H4 (cell line): ENCODE results near the gene CAMK2B. TPM values are rescaled to one million over a fixed set of nuclear protein-coding genes. Genes with fewer than 3 reads are reported as not detected.
A peak's percentile ranks its signal among the peaks of the same experiment; 100 is the strongest.

ENCODE experiments used
- DNase-seq: peaks from one replicate; pipeline ENCODE4 v3.0.0-alpha.2; 2015; ENCODE audit warnings: low spot score
- total RNA-seq: library from RNA; depleted of rRNA; stranded (reverse); fragments of >200 nt; shearing (Covaris generic); gene quantifications from 2 replicates; pipeline ENCODE4 v1.2.3, GENCODE V29; 2014

CAMK2B gene
- total RNA-seq, 1 experiment from 2014 or later: 0.06 TPM

DNA sequence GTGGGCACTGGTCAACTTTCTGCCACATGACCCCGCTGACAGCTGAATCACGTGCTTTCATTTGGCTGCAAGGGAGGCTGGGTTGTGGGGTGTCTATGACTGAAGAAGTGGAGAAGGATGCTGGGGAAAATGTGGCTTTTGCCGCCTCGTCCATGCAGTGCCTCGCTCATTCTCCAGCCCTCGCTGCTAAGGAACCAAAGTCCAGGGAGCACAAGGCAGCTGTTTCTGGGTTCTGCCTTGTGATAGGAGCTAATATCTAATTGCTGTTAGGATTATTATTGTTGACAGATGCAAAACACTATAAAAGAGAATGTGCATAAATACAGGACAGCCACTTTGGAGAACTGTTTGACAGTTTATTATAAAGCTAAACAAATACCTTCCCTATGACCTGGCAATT, 4.9 kb upstream of the CAMK2B start:
- peak; percentile 15 for DNase-seq

DNA sequence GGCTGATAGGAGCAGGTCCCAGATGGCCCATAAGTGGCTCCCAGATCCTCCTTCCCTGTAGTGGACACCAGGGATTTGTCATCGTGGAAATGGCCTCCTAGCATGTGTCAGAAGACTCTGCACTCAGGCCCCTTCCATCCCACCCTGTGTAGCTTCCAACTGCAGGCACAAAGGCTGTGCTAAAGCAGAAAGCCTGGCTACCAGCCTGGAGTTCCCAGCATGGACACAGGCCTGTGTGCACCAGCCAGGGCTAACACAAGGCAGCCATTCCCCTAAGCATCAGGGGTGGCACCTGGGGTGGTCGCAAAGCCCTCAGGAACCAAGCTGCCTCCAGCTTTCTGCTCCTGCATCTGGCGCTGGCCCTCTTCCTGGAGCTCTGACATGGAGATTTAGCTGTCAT, 4.5 kb upstream of the CAMK2B start:
- DNase-seq: no peak

DNA sequence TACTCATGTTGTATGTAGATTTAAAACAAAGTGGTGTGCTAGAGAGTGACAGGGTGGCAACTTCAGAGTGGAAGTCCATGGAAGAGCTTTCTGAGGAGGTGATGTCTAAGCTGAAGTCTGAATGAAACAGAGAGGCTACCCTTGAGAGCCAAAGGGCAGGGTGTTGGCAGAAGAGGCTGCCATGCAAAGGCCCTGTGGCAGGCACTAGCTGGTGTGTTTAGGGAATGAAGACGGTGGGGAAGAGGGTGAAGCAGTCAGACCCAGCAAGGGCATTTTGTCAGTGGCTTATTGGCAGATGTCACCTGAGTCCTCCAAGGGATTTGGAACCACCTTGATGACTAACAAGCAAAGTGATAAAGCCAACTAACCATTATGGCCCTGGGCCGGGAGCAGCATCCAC, 3.7 kb upstream of the CAMK2B start:
- DNase-seq: no peak

DNA sequence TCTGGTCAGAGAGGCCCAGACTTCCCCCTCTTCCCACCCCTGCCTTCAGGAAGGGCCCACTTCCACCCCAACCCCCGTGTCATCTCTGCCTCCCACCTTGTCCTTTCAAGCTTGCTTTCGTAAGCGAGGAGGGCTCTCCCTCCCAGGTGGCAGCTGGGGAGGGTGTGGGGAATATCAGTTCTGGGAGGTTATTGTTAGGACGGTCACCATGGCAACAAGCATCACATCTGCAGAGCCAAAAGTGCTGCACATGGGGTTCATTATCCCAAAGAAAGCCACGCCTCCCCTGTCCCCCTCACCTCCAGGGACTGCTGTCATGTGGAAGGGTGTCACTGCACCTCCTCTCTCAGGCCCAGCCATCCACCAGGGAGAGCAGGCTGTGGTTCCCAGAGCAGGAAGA, 2.6 kb upstream of the CAMK2B start:
- no peak for DNase-seq

DNA sequence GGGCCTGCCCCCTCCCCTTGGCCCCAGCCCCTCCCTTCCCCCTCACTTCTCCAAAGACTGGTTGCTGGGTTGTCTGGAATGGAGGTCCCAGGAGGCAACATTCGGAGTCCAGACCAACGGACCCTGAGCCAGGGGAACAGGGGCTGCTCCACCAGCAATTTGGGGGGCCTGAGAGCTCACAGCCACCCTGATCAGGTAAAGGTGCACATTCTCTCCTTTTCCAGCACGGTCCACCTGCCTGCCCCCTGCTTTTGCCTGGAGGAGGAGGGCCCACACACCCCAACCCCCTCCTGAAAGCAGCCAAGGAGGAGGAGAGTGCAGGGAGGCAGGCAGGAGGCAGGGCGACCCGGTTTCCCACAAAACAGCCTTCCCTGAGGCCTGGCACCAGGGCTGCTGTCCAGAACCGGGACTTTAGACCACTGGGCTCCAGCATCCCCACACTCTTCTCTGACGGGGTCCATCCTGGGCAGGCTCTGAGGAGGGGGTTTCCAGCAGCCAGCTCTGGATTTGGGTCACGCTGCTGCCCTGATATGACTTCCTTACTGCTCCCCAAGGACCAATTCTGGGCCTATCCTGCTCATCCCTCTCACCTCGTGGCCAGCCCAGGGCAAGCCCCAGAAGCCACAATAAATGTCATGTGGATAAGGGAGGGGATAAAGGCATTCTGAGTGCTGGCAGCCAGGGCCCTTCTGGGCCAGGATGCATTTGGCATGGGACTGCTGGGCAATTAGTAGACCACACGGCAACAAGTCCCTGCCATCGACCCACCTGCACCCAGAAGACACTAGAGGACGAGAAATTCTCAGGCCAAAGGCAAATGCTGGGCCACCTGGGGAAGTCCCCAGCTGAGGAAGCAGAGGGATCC, 1.1 kb upstream of the CAMK2B start:
- DNase-seq: peak; percentile 16

DNA sequence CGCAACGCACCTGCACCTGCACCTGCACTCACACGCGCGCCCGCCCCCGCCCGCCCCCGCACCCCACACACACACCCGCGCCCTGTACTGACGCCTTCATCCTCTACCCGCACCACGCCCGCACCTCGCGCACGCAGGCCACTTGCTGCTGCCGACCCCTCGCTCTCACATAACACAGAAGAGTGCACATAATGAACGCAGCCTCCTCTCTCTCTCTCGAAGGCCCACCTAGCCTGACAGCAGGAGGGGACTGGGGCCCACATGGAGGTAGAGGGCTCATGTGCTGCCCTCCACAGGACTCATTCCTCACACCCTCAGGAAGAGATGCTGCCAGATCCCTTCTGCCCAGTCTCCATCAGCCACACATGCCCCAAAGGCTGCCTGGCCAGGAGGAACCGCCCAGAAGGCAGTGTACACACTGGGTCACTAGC, 432 bp upstream of the CAMK2B start:
- peak; percentile 15 for DNase-seq

DNA sequence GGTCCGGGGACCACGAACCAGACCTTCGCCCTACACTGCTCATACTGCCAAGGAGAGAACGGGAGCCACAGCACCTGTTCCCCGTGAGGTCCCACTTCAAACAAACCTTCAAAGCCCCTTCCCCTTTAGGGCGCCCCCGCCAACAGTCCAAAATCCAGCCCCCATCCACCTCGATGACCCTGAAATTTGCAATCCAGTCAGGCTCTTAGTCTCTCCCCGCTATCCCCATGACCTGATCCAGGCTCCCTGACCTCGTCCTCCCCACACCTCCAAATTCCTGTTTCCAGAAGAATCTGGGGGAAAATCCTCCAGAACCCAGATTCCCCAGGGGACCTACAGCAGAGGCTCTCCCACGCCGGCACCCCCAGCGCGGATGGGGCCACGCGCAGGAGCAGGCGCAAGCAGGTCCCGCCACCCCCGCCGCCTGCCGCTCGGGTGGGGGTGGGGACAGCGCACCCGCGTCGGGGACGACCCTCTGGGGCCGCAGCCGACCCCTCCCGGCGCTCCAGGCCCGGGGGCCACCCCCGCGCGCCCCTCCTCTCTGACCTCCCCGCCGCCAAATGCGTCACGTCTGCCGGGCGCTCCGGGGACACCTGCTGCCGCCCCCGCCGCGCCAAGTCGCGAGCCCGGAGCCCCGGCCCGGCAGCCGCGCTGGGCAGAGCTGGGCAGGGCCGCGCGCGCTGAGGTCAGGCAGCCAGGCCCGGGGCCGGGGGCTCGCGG, 753 bp downstream of the CAMK2B start:
- peak; percentile 3 for DNase-seq

DNA sequence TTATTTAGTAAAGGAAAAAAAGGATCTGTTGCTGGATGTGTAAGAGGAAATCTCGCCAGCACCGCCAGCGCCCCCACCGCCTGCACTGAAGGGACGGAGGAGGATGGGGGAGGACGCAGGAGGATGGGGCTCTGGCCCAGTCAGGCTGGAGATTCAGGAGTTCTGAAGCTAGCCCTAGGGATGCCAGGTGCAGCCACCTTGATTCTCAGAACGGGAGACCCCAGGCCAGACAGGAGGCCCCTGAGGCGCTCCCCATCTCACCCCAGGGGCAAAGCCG, 1.3 kb downstream of the CAMK2B start:
- DNase-seq: no peak

DNA sequence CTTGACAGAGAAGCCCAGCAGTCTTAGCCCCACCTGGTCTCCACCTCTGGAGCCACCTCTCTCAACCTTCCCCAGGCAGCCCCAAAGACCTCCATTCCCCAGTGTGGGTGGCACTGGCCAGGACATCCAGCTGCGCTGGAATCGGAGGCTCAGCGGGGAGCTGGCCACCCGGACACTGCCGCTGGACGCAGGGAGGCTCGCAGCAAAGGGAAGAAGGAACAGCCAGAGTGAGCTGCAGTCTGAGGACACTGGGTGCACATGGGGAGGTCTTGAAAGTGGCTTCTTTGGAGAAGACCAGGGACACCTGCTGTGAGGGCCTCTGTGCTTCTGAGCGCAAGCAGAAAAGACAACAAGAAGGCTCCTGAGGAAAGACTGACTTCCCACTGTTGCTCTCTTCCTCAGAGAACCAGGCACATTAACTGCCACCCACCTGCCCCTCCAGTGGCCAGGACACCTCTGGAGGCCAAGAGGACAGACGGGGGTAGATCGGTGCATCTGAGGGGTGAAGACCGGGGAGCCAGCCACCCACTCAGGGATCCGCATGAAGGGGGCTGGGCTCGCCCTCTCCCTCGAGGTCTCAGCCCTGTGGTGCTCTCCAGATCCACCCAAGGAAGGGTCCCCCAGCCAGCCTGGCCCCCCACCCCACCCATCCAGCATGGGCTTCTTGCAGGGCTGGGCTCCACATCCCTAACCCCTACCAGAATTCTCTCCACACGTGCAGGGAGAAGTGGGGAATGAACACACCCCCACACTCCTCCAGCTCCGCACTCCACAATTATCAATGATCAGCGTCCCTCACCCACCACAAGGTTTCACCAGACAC, 1.8 kb downstream of the CAMK2B start:
- peak; percentile 8 for DNase-seq

DNA sequence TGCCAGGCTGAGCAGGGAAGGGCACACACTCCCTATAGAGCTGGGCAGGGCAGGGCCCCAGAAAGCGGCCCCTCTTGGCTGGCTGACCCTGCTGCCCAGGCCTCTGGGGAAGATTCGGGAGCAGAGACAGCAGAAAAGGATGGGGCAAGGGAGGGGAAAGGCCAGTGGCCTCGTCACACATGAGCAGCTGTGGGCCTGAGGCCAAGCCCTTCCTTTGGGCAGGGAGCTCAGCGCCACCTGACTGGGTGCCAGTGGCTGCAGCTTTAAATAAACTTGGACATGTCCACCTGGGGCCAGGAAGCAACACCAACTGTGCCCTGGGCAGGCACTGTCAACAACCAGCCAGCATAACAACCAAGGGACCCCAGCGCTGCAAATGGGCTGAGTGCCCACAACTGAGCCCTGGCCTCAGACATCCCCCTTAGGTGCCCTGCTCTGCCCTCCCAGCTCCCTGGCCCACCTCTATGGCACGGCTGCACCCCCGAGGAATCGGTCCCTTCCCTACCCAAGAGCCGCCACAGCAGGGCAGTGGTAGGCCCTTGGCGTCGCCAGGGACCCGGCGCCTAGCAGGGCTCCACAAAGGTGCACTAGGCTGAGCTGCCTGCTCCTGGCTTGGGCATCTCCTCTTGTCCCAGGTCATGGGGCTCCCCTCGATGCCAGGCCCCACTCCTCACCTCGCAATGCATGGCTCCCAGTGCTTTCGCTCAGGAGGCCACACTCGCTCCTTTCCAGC, 2.6 kb downstream of the CAMK2B start:
- peak; percentile 13 for DNase-seq

DNA sequence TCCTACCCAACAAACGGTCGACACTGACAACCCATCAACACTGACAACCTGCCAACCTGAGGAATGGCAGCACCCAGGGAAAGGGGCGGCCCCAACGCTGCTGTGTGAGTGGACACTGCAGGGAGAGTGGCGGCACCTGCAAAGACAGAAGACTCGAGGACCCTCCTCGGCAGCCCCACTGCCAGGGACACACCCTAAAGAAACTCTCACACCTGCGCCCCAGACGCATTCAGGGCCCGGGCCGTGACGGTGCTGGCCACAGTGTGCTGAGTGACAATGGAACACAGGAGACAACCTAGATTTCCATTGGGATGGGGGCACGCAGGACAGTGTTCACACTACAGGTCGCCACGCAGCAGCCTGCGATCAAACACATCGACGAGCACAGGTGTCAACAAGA, 3.6 kb downstream of the CAMK2B start:
- DNase-seq: peak; percentile 5

DNA sequence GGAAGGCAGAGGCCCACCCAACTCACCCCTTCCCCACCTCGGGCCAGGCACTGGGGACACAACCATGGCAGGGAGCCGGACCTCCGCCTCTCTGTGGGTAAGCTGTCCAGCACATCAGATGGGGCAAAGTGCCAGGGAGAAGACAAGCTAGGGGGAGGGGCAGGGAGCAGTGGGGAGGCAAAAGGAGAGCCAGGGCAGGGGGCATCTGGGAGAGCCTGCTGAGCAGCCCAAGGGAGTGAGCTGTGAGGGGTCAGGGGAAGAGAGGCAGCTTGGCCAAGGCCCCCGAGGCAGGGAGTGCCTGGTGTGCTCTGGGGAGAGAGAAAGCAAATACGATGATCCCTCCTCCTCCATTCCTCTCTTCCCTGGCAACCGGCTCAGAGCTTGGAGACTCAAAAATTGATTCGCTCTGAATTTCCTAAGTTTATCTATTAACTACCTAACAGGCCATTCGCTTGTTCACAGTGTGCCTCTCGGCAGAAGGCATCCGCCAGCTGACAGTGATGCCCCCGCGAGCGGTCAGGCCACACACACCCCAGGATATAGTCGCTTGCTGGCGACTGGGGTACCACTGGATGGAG, 4.5 kb downstream of the CAMK2B start:
- DNase-seq: peak; percentile 11

DNA sequence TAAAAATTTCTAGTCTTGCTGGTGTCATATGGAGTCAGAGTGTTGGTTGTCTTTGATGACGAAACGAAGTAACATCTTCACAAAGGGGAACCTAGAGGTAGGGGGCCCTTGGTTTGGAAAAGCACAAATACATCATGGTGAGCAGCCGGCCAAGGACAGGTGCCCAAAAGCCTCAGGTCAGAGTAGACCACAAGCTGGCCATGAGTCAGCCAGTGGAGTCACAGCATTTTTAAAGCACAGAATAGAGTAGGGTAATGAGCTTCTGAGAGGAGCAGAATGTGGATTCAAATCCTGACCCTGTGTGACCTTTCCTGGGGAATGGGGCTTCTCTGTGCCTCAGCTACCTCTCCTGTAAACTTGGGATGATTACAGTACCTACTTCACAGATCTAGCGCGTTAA, 5.3 kb downstream of the CAMK2B start:
- no peak for DNase-seq

DNA sequence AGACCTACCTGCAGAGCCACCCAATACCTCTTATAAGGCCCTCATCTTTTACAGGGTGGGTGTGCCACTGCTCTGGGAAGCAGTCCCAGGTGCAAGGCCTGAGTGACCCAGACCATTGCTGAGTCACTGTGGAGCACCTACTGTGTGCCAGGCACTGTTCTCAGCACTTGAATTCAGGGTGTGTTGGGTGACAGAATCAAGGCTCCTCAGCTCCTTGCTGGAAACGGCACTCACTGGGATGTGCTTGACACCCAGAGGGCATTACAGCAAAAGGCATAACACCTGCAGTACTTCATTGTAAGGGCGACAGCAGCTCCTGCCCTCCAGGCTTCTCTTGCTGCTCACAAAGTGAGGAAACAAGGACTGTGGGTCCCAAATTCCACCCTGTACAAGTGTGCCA, 7.1 kb downstream of the CAMK2B start:
- DNase-seq: peak; percentile 11

DNA sequence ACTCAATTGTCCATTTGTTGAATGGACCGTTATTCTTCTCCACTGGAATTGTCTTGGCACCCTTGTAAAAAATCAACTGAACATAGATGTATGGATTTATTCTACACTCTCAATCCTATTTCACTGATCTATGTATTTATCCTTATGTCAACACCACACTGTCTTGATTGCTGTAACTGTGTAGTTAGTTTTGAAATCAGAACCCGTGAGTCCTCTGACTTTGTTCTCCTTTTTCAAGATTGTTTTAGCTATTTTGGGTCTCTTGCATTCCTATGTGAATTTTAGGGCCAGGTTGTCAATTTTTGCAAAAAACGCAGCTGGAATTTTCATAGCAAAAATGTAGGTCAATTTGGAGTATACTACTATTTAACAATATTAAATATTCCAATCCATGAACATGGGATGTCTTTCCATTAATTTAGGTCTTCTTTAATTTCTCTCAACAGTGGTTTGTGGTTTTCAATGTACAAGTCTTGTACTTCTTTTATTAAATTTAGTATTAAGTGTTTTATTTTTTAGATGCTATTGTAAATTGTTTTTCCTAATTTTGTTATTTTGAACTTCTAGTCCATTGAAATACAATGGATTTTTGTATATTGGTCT, 10.0 kb downstream of the CAMK2B start:
- no peak for DNase-seq

DNA sequence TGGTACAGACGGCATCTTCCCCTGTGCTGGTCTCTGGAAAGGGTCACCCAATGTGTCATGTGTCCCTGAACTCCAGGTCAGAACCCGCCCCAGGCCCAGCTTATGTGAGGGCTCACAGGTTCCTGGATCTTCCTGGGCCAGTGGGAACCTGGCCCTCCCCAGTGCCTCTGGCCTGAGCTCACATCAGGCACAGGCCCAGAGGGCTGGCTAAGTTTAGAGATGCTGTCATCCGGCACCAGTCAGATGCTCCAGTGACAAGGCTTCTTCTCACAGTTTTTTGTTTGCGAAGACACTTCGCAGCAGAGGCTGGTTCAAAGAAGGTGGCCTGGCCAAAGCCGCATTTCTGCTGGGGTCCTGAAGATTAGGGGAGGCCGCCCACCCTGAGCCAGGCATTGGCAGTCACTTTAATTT, 11.8 kb downstream of the CAMK2B start:
- peak; percentile 3 for DNase-seq

DNA sequence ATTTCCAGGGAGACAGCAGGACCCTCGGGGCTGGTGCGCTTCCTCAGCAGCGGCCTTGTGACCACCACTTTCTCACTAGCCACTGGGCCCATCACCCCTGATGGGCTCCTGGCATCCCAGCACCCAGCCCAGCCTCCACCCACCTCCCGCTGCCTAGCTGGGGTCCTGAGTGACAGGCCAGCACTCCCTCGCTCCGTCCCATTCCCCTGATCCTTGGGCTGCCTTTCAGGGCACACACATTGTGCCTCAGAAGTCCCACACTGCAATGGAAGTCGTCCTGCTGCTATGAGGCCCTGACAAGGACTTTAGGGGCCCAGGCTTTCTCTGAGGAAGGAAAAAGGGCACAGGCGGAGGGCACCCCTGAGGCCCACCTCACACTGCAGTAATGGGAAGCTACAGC, 12.4 kb downstream of the CAMK2B start:
- peak; percentile 6 for DNase-seq

DNA sequence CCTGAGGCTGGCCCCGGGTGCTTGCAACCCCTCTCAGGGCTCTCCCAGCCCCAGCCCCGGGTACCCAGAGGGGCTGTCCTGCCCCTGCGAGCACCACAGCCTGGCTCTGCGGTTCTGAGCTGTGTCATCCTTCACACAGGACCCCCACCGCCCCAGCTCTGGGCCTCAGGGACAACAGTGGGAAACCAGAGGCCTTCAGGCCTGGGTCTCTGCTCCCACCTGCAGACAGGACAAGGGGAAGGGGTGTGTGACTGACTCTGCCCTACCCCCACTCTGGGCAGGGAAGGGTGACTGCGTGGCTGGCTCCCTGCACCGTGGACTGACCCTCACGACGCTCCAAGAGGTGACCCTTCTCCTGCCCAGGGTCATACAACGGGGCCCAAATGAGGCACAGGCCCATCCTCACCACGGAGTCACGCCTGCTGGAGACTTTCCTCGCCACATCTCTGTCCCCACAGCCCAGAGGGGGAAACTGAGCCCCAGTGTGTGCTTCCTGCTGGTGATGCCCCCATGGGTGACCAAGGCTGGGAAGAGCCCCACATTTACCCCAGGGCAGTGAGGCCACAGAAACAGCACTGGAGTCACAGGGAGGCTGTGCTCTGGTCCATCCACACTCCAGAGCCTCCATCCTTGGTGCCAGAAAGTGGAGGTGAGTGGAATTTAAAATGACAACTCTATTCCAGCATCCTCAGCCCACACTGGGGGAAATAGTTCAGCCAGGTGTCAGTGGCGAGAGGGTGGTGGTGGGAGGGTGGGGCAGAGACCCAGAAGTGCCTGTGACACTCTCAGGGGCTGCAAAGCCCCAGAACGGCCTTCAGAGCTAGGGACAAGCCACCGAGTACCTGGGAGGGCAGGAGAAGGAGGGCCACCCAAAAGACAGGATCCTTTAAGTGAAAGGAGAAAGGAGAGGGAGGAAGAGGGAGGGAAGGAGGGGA, 13.6 kb downstream of the CAMK2B start:
- DNase-seq: peak; percentile 11

DNA sequence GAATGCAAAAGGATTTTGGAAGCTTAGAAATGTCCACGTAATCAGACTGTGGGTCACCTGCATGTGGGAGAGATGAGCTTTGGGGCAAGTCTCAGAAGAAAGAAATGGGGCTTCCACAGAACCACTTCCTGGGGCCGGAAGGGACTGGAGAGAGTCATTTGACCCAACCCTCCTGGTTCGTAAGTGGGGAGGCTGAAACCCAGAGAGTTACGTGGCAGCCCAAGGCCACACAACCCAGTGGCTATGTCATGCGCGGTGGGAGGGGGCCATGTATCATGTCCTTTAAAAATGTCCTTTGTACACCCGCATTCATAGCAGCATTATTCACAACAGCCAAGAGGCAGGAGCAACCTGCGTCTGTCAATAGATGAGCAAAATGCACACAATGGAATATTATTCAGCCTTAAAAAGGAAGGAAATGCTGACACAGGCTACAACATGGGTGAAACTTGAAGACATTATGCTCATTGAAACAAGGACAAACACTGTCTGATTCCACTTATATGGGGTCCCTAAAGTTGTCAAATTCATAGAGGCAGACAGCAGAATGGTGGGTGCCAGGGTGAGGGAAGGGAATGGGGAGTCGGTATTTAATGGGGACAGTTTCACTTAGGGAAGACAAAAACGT, 15.1 kb downstream of the CAMK2B start:
- DNase-seq: no peak
